H1 (cell line): Measurements from ENCODE around the gene ACKR3. TPM values are rescaled to one million over a fixed set of nuclear protein-coding genes. Genes with fewer than 3 reads are reported as not detected.

Source experiments
- CTCF ChIA-PET: fragments of 300-600 bp; sonication (Branson Sonifier 250); formaldehyde crosslinking; loops from one replicate; lab custom pipeline; 2021; ENCODE audit not compliant: partially characterized antibody; lab: Charles Lee
- POLR2A ChIA-PET: fragments of 300-600 bp; sonication (Branson Sonifier 250); formaldehyde crosslinking; loops from one replicate; lab custom pipeline; 2021; ENCODE audit warnings: inconsistent platforms; ENCODE audit not compliant: partially characterized antibody; lab: Charles Lee
- DNase-seq, 2 experiments: peaks; one replicate each; pipeline versions ENCODE4 v3.0.0 to v3.0.0-alpha.2; 2010 to 2022; ENCODE audit warnings: low spot score in 2 of 2, low read depth in 1 of 2, mixed read lengths in 1 of 2
- FAIRE-seq: peaks from 2 replicates; lab custom pipeline; 2011; peaks lifted over from hg19 to GRCh38; lab: Jason Lieb, UNC
- H2AFZ ChIP-seq: 2 replicates; pipeline ENCODE4 v1.8.1; 2012; ENCODE audit warnings: low read length, inconsistent platforms
- H2AK5ac ChIP-seq: 2 replicates; pipeline ENCODE4 v1.6.1; 2013; ENCODE audit warnings: low read depth, low read length
- H2BK120ac ChIP-seq: replicated peaks from 2 replicates; pipeline ENCODE3; 2013; ENCODE audit warnings: low read depth, low read length, inconsistent platforms
- H2BK12ac ChIP-seq: 2 replicates; pipeline ENCODE4 v1.6.1; 2013; ENCODE audit warnings: low read depth, low read length
- H2BK15ac ChIP-seq: 2 replicates; pipeline ENCODE4 v1.6.1; 2013; ENCODE audit warnings: low read length
- H2BK20ac ChIP-seq: 2 replicates; pipeline ENCODE4 v1.6.1; 2013; ENCODE audit warnings: low read length
- H2BK5ac ChIP-seq: 2 replicates; pipeline ENCODE4 v1.6.1; 2013; ENCODE audit warnings: low read depth, low read length
- H3K14ac ChIP-seq: 2 replicates; pipeline ENCODE4 v1.6.1; 2013; ENCODE audit warnings: inconsistent platforms; ENCODE audit not compliant: insufficient read length
- H3K18ac ChIP-seq: 2 replicates; pipeline ENCODE4 v1.6.1; 2013; ENCODE audit warnings: low read length; ENCODE audit errors: extremely low read depth
- H3K23ac ChIP-seq: 2 replicates; pipeline ENCODE4 v1.6.1; 2013; ENCODE audit warnings: inconsistent platforms; ENCODE audit not compliant: insufficient read length
- H3K23me2 ChIP-seq: 2 replicates; pipeline ENCODE4 v1.6.1; 2013; ENCODE audit warnings: low read depth, low read length
- H3K27ac ChIP-seq: 2 replicates; pipeline ENCODE4 v1.6.1; 2011; ENCODE audit warnings: low read depth, low read length, inconsistent platforms
- H3K27me3 ChIP-seq, 4 experiments: replicated peaks in 1 of 4; 1 replicate in 1 of 4; 2 replicates in 3 of 4; pipeline versions ENCODE4 v1.6.1 to v1.8.1; 2011 to 2013; ENCODE audit warnings: low read length in 3 of 4, mild to moderate bottlenecking in 3 of 4, inconsistent platforms in 2 of 4, mixed read lengths in 2 of 4, moderate library complexity in 1 of 4; ENCODE audit not compliant: control insufficient read depth in 3 of 4, insufficient read depth in 3 of 4; ENCODE audit errors: extremely low read depth in 1 of 4
- H3K36me3 ChIP-seq, 4 experiments: 2 replicates each; pipeline versions ENCODE4 v1.6.1 to v1.8.1; 2011 to 2013; ENCODE audit warnings: mild to moderate bottlenecking in 4 of 4, low read length in 3 of 4, moderate library complexity in 2 of 4, control low read depth in 1 of 4, inconsistent platforms in 1 of 4; ENCODE audit not compliant: insufficient read depth in 4 of 4, control insufficient read depth in 2 of 4
- H3K4ac ChIP-seq: replicated peaks from 2 replicates; pipeline ENCODE3; 2013; ENCODE audit warnings: low read length, low read depth, mixed read lengths, inconsistent platforms; ENCODE audit not compliant: insufficient read length
- H3K4me1 ChIP-seq, 4 experiments: replicated peaks in 1 of 4; 1 replicate in 1 of 4; 2 replicates in 3 of 4; pipeline versions ENCODE4 v1.6.1 to v1.8.1; 2011 to 2013; ENCODE audit warnings: low read length in 3 of 4, inconsistent platforms in 2 of 4, mixed read lengths in 1 of 4; ENCODE audit not compliant: insufficient read depth in 4 of 4, control insufficient read depth in 3 of 4
- H3K4me2 ChIP-seq, 2 experiments: 2 replicates each; pipeline versions ENCODE4 v1.6.1 to v1.8.1; 2011 to 2013; ENCODE audit warnings: low read depth in 2 of 2, low read length in 2 of 2, control low read depth in 1 of 2, inconsistent platforms in 1 of 2, mild to moderate bottlenecking in 1 of 2; ENCODE audit not compliant: insufficient read depth in 1 of 2
- H3K4me3 ChIP-seq, 4 experiments: fragments of 200-600, 300-600 bp in 1 of 4; sonication (generic), shearing (Covaris generic), sonication (Bioruptor Twin) in 1 of 4; 2 replicates each; pipeline versions ENCODE4 v1.5.1 to v1.8.1; 2011 to 2016; ENCODE audit warnings: low read length in 4 of 4, low read depth in 3 of 4, control low read depth in 2 of 4, inconsistent platforms in 2 of 4, mild to moderate bottlenecking in 2 of 4, mixed read lengths in 1 of 4, moderate library complexity in 1 of 4; ENCODE audit not compliant: insufficient read depth in 2 of 4; ENCODE audit errors: extremely low read depth in 1 of 4
- H3K56ac ChIP-seq: replicated peaks from 2 replicates; pipeline ENCODE3; 2013; ENCODE audit warnings: low read depth, mild to moderate bottlenecking, mixed read lengths, low read length, inconsistent platforms; ENCODE audit not compliant: insufficient read length
- H3K79me1 ChIP-seq: 2 replicates; pipeline ENCODE4 v1.6.1; 2013; ENCODE audit warnings: low read depth, low read length, control low read depth
- H3K79me2 ChIP-seq, 2 experiments: 2 replicates each; pipeline versions ENCODE4 v1.6.1 to v1.8.1; 2012 to 2013; ENCODE audit warnings: low read length in 2 of 2, mild to moderate bottlenecking in 2 of 2, inconsistent platforms in 1 of 2; ENCODE audit not compliant: insufficient read depth in 2 of 2, control insufficient read depth in 1 of 2
- H3K9ac ChIP-seq, 4 experiments: replicated peaks in 1 of 4; 1 replicate in 1 of 4; 2 replicates in 3 of 4; pipeline versions ENCODE4 v1.6.1 to v1.8.1; 2011 to 2013; ENCODE audit warnings: low read depth in 3 of 4, low read length in 3 of 4, control low read depth in 2 of 4, mild to moderate bottlenecking in 2 of 4, moderate library complexity in 2 of 4, inconsistent platforms in 1 of 4; ENCODE audit errors: extremely low read depth in 1 of 4
- H3K9me3 ChIP-seq, 2 experiments: 2 replicates each; pipeline versions ENCODE4 v1.6.1 to v1.8.1; 2012 to 2013; ENCODE audit warnings: mild to moderate bottlenecking in 2 of 2, moderate library complexity in 2 of 2, control low read depth in 1 of 2, inconsistent platforms in 1 of 2, low read depth in 1 of 2, low read length in 1 of 2, mixed read lengths in 1 of 2; ENCODE audit not compliant: insufficient read depth in 2 of 2
- H4K20me1 ChIP-seq, 2 experiments: replicated peaks in 1 of 2; 2 replicates each; pipeline versions ENCODE3 to v1.8.1; 2011 to 2013; ENCODE audit warnings: inconsistent platforms in 2 of 2, low read length in 2 of 2, mild to moderate bottlenecking in 1 of 2; ENCODE audit not compliant: insufficient read depth in 2 of 2, control insufficient read depth in 1 of 2
- H4K5ac ChIP-seq: 2 replicates; pipeline ENCODE4 v1.6.1; 2013; ENCODE audit warnings: low read length, low read depth, mixed read lengths, inconsistent platforms; ENCODE audit not compliant: insufficient read length
- H4K8ac ChIP-seq: 2 replicates; pipeline ENCODE4 v1.8.0; 2013; ENCODE audit warnings: mild to moderate bottlenecking, moderate library complexity, low read length, inconsistent platforms; ENCODE audit not compliant: insufficient read depth; ENCODE audit errors: extremely low read depth
- H4K91ac ChIP-seq: replicated peaks from 2 replicates; pipeline ENCODE3; 2013; ENCODE audit warnings: low read length, mixed read lengths, inconsistent platforms; ENCODE audit not compliant: insufficient read length
- CREB1 ChIP-seq: IDR thresholded peaks from 2 replicates; pipeline ENCODE4 v1.6.1; 2012; ENCODE audit warnings: inconsistent platforms
- KDM1A ChIP-seq: fragments of 200-600, 300-600 bp; sonication (generic); IDR thresholded peaks from 2 replicates; pipeline ENCODE4 v1.7.1; 2016; ENCODE audit warnings: mild to moderate bottlenecking, low read length, borderline replicate concordance
- NANOG ChIP-seq: IDR thresholded peaks from 2 replicates; pipeline ENCODE4 v1.6.1; 2011; ENCODE audit warnings: low read length, low read depth, mild to moderate bottlenecking, inconsistent platforms; ENCODE audit not compliant: insufficient read depth, poor library complexity, severe bottlenecking
- POLR2AphosphoS5 ChIP-seq: IDR thresholded peaks from 2 replicates; pipeline ENCODE4 v1.6.1; 2011; ENCODE audit warnings: low read depth, low read length
- POU5F1 ChIP-seq: IDR thresholded peaks from 2 replicates; pipeline ENCODE4 v1.6.1; 2011; ENCODE audit warnings: low read depth, mild to moderate bottlenecking, low read length, moderate library complexity
- SP2 ChIP-seq: IDR thresholded peaks from 2 replicates; pipeline ENCODE4 v1.6.1; 2012; ENCODE audit warnings: mild to moderate bottlenecking, low read length, inconsistent platforms
- TAF7 ChIP-seq: optimal IDR thresholded peaks from 2 replicates; pipeline ENCODE3; 2011; ENCODE audit warnings: low read depth, mild to moderate bottlenecking, inconsistent platforms, low read length, moderate library complexity, borderline replicate concordance
- TEAD4 ChIP-seq: IDR thresholded peaks from 2 replicates; pipeline ENCODE4 v1.6.1; 2012; ENCODE audit warnings: low read depth, low read length, inconsistent platforms, mixed read lengths
- WGBS, 2 experiments: shearing (Covaris generic) in 1 of 2; methylation state at CpG; one replicate each; pipeline versions ENCODE4 v1.1.6 to v1.1.7; 2013 to 2015; ENCODE audit warnings: low lambda C conversion rate in 2 of 2, mixed read lengths in 2 of 2, inconsistent platforms in 1 of 2, low coverage in 1 of 2, missing lambda C conversion rate in 1 of 2; ENCODE audit not compliant: insufficient replicate concordance in 2 of 2, insufficient coverage in 1 of 2, insufficient read length in 1 of 2; ENCODE audit errors: extremely low coverage in 1 of 2, missing lambda C conversion rate in 1 of 2; 5-methylcytosine and 5-hydroxymethylcytosine counted together
- polyA plus RNA-seq, 7 experiments: library from polyadenylated mRNA; depleted of rRNA in 3 of 7; stranded (reverse) in 5 of 7; unstranded in 2 of 7; fragments of >200 nt in 5 of 7; fragments of 200-250 nt in 2 of 7; gene quantifications; 1 replicate in 5 of 7; 2 replicates in 1 of 7; 4 replicates in 1 of 7; pipeline versions ENCODE4 v1.2.1 to v1.2.3, GENCODE V29; 2011 to 2013; ENCODE audit warnings: missing spikeins in 2 of 7, mixed read lengths in 2 of 7
- total RNA-seq: library from RNA; stranded (reverse); fragmentation: NEBNext Ultra II Directional; extraction: Animal tissue kit (Norgen Biotek cat#: 25700); gene quantifications from 2 replicates; pipeline ENCODE4 v1.2.1, GENCODE V29; 2021
- TF ChIP-seq, protein P1 (sequence below): IDR thresholded peaks from 2 replicates; pipeline ENCODE4 v1.6.1; 2011; ENCODE audit warnings: low read length, improper control_type of control experiment

The ACKR3 gene
- total and polyA plus RNA-seq, 2 of the 8 experiments (the other 6 are each of a cell fraction or from before 2014, with no cell fraction given) = 1.4 to 24.4 TPM

DNA sequence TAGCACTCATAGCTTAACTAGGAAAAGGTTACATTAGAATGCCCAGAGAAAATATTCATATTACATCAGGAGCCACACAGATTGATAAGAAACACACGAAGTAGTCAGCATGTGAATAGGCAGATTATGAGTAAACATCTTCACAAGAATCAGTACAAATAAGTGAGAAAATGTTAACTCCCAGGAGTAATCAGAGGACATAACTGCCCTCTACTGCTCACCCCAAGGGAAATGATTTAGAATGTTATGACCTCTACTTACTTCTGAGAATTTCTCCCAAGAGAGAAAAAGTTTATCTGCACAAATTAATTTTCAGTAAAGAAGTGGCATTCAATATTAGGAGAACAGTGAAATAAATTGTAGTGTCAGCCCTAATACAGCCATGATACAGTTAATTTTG is 39.1 kb upstream of the ACKR3 start:
- Histone ChIP-seq H2BK20ac (no peak overlapping the region), H3K23ac (no peak overlapping the region), H3K79me1 (no peaks in the 10 kb centered on the region), H3K4me3 (no peak overlapping the region), H3K4me2 (no peak overlapping the region), H3K4me1 (no peaks in the 10 kb centered on the region; a peak in 1 of 7 replicates), H3K18ac (no peak overlapping the region), H2BK120ac (no peak overlapping the region), H3K27me3 (no peaks in the 10 kb centered on the region), H2AFZ (no peak overlapping the region), H3K14ac (no peak overlapping the region), H3K4ac (no peak overlapping the region), H3K79me2 (no peaks in the 10 kb centered on the region), H3K9me3 (no peaks in the 10 kb centered on the region), H4K91ac (no peak overlapping the region), H3K36me3 (no peaks in the 10 kb centered on the region), H2BK15ac (no peak overlapping the region), H2BK5ac (no peak overlapping the region), H3K27ac (no peak overlapping the region), H3K56ac (no peak overlapping the region), H2BK12ac (no peak overlapping the region), H4K5ac (no peak overlapping the region), H4K20me1 (no peaks in the 10 kb centered on the region), H3K9ac (no peak overlapping the region), H3K23me2 (peaks cover 2% of the 10 kb centered on the region; the same call in 1 of the 2 replicates), H4K8ac (no peak overlapping the region), H2AK5ac (no peak overlapping the region)
- ChIA-PET CTCF (interaction anchor here (1.3 to 2.7 kb wide), 2 partner anchors 18 to 41 kb away, joined by 3 to 7 read pairs; no protein-coding TSS in a partner anchor), POLR2A (no interaction called here)
- DNase-seq (no peak), FAIRE-seq (no peak)
- WGBS, 2 experiments = 76% methylated on average over 1 of the region's 1 CpG; no CpG with 5 or more reads in 1 of the 2 experiments
- TF ChIP-seq TAF7 (no peak), POLR2AphosphoS5 (no peak), TEAD4 (no peak), KDM1A (no peak), SP2 (no peak), POU5F1 (no peak), NANOG (no peak), CREB1 (no peak)
- TF ChIP-seq, protein P1, sequence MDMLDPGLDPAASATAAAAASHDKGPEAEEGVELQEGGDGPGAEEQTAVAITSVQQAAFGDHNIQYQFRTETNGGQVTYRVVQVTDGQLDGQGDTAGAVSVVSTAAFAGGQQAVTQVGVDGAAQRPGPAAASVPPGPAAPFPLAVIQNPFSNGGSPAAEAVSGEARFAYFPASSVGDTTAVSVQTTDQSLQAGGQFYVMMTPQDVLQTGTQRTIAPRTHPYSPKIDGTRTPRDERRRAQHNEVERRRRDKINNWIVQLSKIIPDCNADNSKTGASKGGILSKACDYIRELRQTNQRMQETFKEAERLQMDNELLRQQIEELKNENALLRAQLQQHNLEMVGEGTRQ = no peak
